Measurements from ENCODE around the gene IL17C. TPM values are rescaled to one million over a fixed set of nuclear protein-coding genes. Genes with fewer than 3 reads are reported as not detected.

IL17C gene, protein sequence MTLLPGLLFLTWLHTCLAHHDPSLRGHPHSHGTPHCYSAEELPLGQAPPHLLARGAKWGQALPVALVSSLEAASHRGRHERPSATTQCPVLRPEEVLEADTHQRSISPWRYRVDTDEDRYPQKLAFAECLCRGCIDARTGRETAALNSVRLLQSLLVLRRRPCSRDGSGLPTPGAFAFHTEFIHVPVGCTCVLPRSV
- not detected in 2 replicates for total RNA-seq

GRCh38 chr16:88638323-88639230 lies at the start of gene IL17C:
TSS of gene IL17C (plus strand) at chr16:88638572. CDS start at chr16:88638642, 70 bp downstream.

GRCh38 chr16:88650749-88651275 lies 12.4 kb downstream of the IL17C start, which contains the start of gene CYBA:
TSS of gene CYBA (minus strand) at chr16:88651053. CDS start at chr16:88651013, 40 bp downstream.

DNA sequence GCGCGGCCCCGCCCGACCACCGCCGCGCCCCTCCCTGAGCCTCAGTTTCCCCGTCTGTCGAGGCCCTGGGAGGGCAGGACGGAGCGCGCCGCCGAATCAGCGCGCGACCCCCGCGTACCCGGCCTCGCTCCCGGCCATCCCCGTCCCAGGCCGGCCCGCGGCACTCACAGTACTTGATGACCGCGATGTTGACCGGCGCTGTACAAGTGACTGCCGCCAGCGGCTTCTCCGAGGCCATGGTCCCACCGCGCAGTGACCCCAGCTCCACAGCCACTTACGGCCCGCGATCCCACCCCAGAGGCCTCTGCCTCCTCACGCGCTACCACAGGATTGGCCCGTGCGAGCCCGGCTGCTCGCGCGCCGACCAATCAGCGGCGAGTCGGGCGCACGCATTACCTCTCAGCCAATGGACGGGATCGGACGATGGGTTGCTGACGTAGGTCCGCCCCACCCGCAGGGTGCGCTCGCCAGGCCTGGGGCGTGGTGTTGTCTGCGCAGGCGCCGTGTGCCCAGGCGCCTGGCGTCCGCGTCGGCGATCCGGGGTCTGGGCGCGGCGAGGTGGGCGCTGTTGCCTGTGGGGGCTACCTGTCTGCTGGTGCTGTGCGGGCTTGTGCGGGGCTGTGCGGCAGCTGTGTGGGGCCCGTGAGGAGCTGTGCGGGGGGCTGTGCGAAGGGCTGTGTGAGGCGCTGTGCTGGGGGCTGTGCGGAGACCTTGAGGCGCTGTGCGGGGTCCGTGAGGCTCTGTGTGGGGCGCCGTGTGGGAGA lies 24.7 kb downstream of the IL17C start, which contains the start of gene MVD:
TSS of gene MVD (minus strand) at position 249 of the 764 bp plus-strand sequence. CDS start at position 238, 11 bp downstream.

DNA sequence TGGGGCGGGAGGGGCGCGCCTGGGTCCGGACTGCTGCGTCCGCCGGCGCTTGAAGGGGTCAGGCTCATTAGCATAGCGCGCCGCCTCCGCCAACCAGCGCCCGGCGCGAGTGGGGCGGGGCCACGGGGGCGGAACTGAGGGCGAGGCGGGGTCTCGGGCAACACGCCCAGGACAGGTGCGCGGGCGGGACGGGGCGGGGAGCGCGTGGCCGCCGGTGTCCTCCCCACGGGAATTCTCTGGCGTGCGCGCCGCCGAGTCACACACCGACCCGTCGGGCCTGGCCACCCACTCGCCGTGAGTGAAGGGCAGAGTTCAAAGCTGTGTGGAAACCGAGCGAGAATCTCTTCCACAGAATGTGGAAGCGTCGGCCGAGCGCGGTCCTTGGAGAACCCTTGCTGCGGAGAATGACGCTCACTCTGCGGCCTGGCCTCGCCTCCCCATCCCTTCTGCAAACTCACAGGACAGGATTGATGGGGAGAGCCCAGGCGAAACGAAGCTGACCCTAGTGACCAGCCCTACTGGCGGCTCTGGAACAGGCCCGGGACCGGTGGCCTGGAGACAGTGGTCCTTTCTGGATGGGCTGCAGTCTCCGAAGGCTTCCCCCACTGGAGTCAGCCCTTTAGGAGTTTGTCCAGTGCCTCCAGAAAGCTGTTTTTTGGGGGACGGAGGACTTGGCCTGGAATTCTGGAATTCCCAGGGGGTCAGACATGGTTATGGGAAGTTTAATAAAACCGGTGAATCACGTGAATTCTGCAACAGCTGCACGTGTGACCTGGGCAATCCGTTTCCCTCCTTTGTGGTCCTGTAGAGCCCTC lies 48.3 kb downstream of the IL17C start, which contains the start of gene SNAI3:
TSS of gene SNAI3 (minus strand) at position 69 of the 815 bp plus-strand sequence. CDS start 101 bp downstream, outside the sequence.

Other genes starting within 250 kb of the IL17C start
- 1.7 and 6.3 TPM in 2 replicates for gene ZFPM1, start 185.3 kb upstream of the IL17C start, total RNA-seq
- 13.1 and 13.2 TPM in 2 replicates for gene ZC3H18, start 68.2 kb upstream of the IL17C start, total RNA-seq
- 206 and 327 TPM in 2 replicates for gene CYBA, start 12.5 kb downstream of the IL17C start, total RNA-seq
- 68.3 and 118 TPM in 2 replicates for gene MVD, start 24.5 kb downstream of the IL17C start, total RNA-seq
- gene SNAI3, start 47.9 kb downstream of the IL17C start, total RNA-seq, result 0.33 TPM in 1 of 2 replicates, not detected in the other
- gene RNF166, start 67.8 kb downstream of the IL17C start, total RNA-seq, result 7.3 and 18.4 TPM in 2 replicates
- gene CTU2, start 67.9 kb downstream of the IL17C start, total RNA-seq, result 11.5 and 16.7 TPM in 2 replicates
- 215 and 304 TPM in 2 replicates for gene PIEZO1, start 146.6 kb downstream of the IL17C start, total RNA-seq
- 3.3 and 10.9 TPM in 2 replicates for gene CDT1, start 165.2 kb downstream of the IL17C start, total RNA-seq
- 90.6 and 121 TPM in 2 replicates for gene APRT, start 173.4 kb downstream of the IL17C start, total RNA-seq
- gene GALNS, start 218.4 kb downstream of the IL17C start, total RNA-seq, result 34.9 and 57.7 TPM in 2 replicates
- 49.8 and 62.8 TPM in 2 replicates for gene TRAPPC2L, start 218.6 kb downstream of the IL17C start, total RNA-seq
- gene PABPN1L, start 228.1 kb downstream of the IL17C start, total RNA-seq, result not detected in 2 replicates

Data from smooth muscle cell of trachea (primary cell).